WERI-Rb-1 (cell line): ENCODE results near the gene TRERF1.

Experiments
- DNase-seq: peaks from one replicate; pipeline ENCODE4 v3.0.0-alpha.2; 2020
- H3K27ac ChIP-seq: fragments of 250-450 bp; sonication (Bioruptor Pico); 2 replicates; pipeline ENCODE4 v1.5.1; 2020; ENCODE audit warnings: mild to moderate bottlenecking, moderate library complexity
- H3K27me3 ChIP-seq: fragments of 250-450 bp; sonication (Bioruptor Pico); 2 replicates; pipeline ENCODE4 v1.5.1; 2021; ENCODE audit warnings: mild to moderate bottlenecking, low read depth, moderate library complexity; ENCODE audit not compliant: insufficient read depth, severe bottlenecking
- H3K36me3 ChIP-seq: fragments of 250-450 bp; sonication (Bioruptor Pico); 2 replicates; pipeline ENCODE4 v1.5.1; 2020; ENCODE audit warnings: mild to moderate bottlenecking, moderate library complexity
- H3K4me3 ChIP-seq: 2 replicates; pipeline ENCODE4 v1.5.1; 2011; ENCODE audit warnings: low read depth, mild to moderate bottlenecking, control low read depth, low read length
- H3K9me3 ChIP-seq: fragments of 250-450 bp; sonication (Bioruptor Pico); 2 replicates; pipeline ENCODE4 v1.5.1; 2021; ENCODE audit warnings: mild to moderate bottlenecking, moderate library complexity; ENCODE audit not compliant: severe bottlenecking
- TF ChIP-seq, protein P1 (sequence below): IDR thresholded peaks from 2 replicates; pipeline ENCODE4 v1.5.1; 2011; ENCODE audit warnings: low read depth, mild to moderate bottlenecking, control low read depth, inconsistent platforms, low read length

The TRERF1 gene

DNA sequence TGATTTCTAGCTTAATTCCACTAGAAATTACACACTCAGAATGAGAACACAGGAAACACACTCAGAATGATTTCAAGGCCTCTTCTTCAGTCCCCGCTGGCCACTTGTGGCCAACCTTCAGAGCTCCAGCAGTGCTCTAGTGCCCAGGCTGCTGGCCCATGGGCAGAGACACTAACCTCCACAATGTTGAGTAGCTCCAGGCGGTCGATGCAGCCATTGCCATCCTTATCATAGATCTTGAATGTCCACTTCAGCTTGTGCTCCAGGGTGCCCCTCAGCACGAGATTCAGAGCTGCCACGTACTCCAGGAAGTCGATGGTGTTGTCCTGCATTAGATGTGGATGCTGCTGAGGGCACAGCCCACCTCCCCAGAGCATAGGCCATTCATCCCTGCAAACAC, 263.3 kb downstream of the TRERF1 start:
- Histone ChIP-seq H3K4me3 (no peak overlapping the region), H3K27ac (no peak overlapping the region)

DNA sequence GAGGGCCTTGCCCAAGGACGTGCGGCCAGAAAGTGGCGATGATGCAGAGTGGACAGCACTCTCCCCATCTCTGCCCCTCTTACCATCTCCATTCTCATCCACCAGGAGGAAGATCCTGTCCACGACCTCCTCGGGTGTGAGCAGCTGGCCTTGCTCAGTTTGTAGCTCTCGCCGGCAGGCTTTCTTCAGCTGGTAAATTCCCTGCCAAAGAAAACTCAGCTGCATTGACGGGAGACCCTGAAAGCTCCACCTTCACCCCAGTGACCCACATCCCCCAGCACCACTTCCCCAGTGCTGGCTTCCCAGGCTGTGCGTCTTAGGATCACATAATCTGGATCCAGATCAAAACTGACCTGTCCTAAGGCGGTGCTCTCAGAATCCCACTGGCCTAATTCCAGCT, 266.1 kb downstream of the TRERF1 start:
- TF ChIP-seq, protein P1, sequence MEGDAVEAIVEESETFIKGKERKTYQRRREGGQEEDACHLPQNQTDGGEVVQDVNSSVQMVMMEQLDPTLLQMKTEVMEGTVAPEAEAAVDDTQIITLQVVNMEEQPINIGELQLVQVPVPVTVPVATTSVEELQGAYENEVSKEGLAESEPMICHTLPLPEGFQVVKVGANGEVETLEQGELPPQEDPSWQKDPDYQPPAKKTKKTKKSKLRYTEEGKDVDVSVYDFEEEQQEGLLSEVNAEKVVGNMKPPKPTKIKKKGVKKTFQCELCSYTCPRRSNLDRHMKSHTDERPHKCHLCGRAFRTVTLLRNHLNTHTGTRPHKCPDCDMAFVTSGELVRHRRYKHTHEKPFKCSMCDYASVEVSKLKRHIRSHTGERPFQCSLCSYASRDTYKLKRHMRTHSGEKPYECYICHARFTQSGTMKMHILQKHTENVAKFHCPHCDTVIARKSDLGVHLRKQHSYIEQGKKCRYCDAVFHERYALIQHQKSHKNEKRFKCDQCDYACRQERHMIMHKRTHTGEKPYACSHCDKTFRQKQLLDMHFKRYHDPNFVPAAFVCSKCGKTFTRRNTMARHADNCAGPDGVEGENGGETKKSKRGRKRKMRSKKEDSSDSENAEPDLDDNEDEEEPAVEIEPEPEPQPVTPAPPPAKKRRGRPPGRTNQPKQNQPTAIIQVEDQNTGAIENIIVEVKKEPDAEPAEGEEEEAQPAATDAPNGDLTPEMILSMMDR = no peak
- Histone ChIP-seq H3K27me3 (no peaks in the 10 kb centered on the region), H3K27ac (no peak overlapping the region), H3K36me3 (no peaks in the 10 kb centered on the region), H3K4me3 (no peak overlapping the region), H3K9me3 (no peaks in the 10 kb centered on the region)
- DNase-seq = peak; percentile 72

More for the DNA sequence above, 263.3 kb downstream of the TRERF1 start:
- TF ChIP-seq, protein P1 = no peak
- Histone ChIP-seq H3K36me3 (no peaks in the 10 kb centered on the region), H3K9me3 (no peaks in the 10 kb centered on the region), H3K27me3 (no peaks in the 10 kb centered on the region)
- no peak for DNase-seq

DNA sequence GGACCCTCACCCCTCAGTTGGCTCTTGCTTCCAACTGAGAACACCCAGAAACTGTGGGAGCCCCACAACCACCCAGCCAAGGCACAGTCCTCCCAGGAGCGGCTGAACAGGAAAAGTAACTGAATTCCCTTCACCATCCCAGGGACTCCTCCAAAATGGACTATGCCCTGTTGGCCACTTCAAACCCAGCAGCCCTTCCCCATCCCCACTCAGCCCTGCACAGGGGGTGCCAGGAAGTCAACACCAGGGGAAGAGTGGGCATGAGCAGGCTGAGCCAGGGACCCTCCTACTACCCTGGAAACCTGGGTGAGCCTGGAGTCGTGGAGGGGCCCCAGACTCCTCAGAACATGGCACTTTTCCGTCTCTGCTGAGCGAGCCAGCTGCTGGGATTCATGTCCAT, 267.3 kb downstream of the TRERF1 start:
- no peaks in the 10 kb centered on the region for H3K36me3 ChIP-seq
- TF ChIP-seq, protein P1 = no peak

DNA sequence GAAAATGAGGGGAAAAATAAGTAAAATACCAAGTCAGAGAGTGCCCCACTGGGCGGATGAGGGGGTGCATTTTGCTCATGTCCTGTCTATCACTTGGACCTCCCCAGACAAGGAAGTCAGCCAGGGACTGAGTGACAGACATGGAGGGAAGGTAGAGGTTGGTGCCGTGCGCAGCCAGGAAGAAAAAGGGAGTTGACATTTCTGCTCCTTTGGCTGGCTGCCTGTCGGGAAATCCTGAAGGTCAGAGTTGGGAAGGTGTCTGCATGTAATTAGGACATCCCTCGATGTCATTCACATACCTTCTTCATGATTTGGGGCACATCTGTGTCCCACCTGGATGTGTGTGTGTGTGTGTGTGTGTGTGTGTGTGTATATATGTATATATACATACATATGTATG, 269.6 kb downstream of the TRERF1 start:
- Histone ChIP-seq H3K4me3 (no peak overlapping the region), H3K27ac (no peak overlapping the region), H3K27me3 (no peaks in the 10 kb centered on the region), H3K36me3 (no peaks in the 10 kb centered on the region), H3K9me3 (no peaks in the 10 kb centered on the region)
- TF ChIP-seq, protein P1 = no peak
- DNase-seq = no peak

More for the DNA sequence above, 267.3 kb downstream of the TRERF1 start:
- H3K9me3 ChIP-seq = no peaks in the 10 kb centered on the region
- no peak overlapping the region for H3K4me3 ChIP-seq
- no peaks in the 10 kb centered on the region for H3K27me3 ChIP-seq
- H3K27ac ChIP-seq = no peak overlapping the region
- no peak for DNase-seq

DNA sequence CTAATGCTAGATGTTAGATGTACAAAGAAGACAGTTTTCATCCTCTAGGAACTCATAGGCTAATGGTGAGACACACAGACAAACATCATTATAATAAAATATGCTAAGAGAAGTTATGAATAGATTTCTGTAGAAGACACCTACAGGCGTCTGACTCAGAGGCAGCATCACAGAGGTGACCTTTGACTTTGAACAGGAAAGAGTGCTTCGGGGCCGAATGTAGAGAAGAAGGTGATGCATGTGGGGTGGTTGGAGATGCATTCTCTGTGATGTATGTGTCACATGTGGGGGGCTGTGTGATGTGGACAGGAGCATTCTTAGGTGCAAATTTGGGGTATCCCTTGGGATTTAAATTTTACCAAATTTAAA, 271.8 kb downstream of the TRERF1 start:
- Histone ChIP-seq H3K4me3 (no peak overlapping the region), H3K27me3 (no peaks in the 10 kb centered on the region), H3K36me3 (no peaks in the 10 kb centered on the region), H3K27ac (no peak overlapping the region), H3K9me3 (no peaks in the 10 kb centered on the region)
- TF ChIP-seq, protein P1 = no peak
- DNase-seq = no peak

DNA sequence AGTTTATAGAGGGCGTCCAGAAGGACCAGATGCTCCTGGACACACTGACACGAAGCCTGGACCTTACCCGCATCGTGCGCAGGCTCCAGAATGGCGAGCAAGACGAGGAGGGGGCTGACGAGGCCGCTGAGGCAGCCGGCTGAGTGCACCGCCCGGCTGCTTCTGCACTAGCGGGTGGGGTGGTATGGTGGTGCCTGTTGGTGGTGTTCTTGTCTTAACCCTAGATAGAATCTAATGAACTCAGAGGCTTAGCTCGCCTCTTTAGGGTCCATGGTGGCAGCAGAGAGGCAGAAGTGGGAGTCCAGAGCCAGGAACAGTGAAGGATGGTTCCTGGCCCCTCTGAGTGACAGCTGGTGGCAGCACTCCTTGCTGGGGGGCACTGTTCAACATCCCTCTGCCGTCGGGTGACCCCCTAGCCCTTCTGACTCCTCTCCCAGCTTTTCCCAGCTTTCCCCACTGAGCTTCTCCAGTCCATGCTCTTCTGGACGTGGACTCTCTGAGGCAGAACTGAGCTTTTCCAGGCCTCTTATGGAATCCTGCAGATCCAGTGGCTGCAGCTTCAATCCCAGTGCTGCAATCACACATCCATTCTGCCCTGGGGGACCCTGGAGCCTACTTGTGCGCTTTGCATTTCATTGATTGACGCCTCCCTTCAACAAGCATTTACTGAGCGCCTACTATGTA, 272.3 kb downstream of the TRERF1 start:
- no peaks in the 10 kb centered on the region for H3K27me3 ChIP-seq
- no peak overlapping the region for H3K27ac ChIP-seq
- DNase-seq = no peak
- TF ChIP-seq, protein P1 = no peak
- H3K36me3 ChIP-seq = no peaks in the 10 kb centered on the region
- H3K9me3 ChIP-seq = no peaks in the 10 kb centered on the region
- H3K4me3 ChIP-seq = no peak overlapping the region
